Epithelial cell of proximal tubule (primary cell): ENCODE data around the gene RSAD2. TPM values are rescaled to one million over a fixed set of nuclear protein-coding genes. Genes with fewer than 3 reads are reported as not detected.

ENCODE experiments used
- DNase-seq: peaks from one replicate; pipeline ENCODE4 v3.0.0-alpha.2; 2011; ENCODE audit warnings: low read depth
- H3K4me3 ChIP-seq: 2 replicates; pipeline ENCODE4 v1.5.1; 2011; ENCODE audit warnings: low read depth, mild to moderate bottlenecking, low read length
- CTCF ChIP-seq: conservative IDR thresholded peaks from 2 replicates; pipeline ENCODE4 v1.5.1; 2012; ENCODE audit warnings: low read depth, mild to moderate bottlenecking, low read length
- total RNA-seq: library from RNA; depleted of rRNA; stranded (reverse); fragments of >200 nt; gene quantifications from 2 replicates; pipeline ENCODE4 v1.2.3, GENCODE V29; 2015

Gene RSAD2
- total RNA-seq, 1 donor from 2014 or later = under 0.01 TPM

DNA sequence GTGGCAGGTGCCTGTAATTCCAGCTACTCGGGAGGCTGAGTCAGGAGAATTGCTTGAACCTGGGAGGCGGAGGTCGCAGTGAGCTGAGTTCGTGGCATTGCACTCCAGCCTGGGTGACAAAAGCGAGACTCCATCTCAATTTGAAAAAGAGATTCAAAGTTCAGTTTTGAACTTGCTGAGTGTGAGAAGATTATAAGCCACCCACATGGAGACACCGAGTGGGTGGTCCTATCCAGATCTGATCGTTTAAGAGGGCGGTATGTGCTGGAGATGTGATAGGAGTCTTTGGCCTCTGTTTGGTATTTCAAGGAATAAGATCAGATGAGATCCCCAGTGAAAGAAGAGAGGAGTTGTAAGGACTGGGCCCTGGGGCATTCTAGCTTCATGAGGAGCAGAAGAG lies 65.3 kb downstream of the RSAD2 start:
- no peak overlapping the region for H3K4me3 ChIP-seq
- no peak for DNase-seq
- no peak for TF ChIP-seq CTCF

DNA sequence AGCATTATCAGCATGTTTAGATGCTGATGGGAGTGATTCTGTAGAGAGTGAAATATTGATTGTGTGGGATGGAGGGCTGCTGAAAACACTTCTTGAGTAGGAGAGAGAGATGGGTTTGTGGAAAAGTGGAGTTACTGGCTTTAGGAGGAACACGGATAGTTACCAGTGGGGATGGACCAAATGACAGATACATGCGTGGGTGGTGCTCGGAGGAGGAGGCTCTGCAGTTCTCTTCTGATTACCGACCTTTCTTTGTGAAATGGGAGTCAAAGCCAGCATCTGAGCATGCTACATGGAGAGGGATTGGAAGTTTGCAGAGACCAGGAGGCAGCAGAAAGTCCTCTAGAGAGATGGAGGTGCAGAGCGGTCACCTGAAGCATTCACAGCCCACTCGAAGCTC lies 65.9 kb downstream of the RSAD2 start:
- no peak for TF ChIP-seq CTCF
- no peak for DNase-seq
- no peak overlapping the region for H3K4me3 ChIP-seq

DNA sequence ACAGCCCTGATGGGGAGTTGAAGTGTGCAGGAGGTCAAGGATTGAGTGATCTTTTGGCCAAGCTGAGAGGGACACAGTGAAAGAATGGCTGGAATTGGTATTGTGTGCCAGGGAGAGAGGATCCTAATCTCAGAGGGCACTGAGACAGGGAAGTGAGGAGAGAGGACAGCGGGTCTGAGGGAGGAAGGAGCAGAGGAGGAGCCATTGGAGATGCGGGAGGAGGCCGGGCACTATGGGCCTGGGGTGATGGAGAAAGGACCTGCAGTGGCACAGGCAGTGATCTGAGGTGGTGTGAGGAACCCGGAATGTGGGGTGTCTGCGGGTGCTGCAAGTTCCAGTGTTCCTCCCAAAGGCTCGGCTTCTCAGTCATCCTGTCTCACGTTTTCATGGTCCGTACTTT lies 66.4 kb downstream of the RSAD2 start:
- no peak for DNase-seq
- no peak overlapping the region for H3K4me3 ChIP-seq
- TF ChIP-seq CTCF = no peak

GRCh38 chr2:6944555-6944954 lies 67.0 kb downstream of the RSAD2 start:
- H3K4me3 ChIP-seq = no peak overlapping the region
- no peak for TF ChIP-seq CTCF
- DNase-seq = no peak

- H3K4me3 ChIP-seq = no peak overlapping the region
- DNase-seq = no peak
- no peak for TF ChIP-seq CTCF
These were observed 67.7 kb downstream of the RSAD2 start for GRCh38 chr2:6945087-6945813.

DNA sequence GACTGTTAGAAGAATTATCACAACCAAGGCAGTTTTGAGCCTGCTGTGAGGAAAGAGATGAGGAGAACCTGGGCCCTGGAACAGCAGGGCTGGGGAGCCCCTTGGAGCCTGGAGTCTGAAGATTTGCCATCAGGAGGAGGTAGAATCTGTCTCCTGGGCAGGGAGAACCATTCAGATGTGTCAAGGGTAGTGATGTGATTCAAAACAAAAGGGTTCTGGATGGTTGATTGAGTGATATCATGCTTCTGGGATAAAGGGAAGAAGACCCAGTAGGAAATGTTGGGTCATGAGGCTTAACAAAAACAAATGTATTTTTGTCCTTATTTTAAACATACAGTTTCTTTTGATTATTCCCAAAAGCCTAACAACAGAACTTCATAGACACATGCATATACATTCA lies 68.2 kb downstream of the RSAD2 start:
- peak; percentile 76 for DNase-seq
- H3K4me3 ChIP-seq = no peak overlapping the region
- peak; percentile 9 for TF ChIP-seq CTCF

DNA sequence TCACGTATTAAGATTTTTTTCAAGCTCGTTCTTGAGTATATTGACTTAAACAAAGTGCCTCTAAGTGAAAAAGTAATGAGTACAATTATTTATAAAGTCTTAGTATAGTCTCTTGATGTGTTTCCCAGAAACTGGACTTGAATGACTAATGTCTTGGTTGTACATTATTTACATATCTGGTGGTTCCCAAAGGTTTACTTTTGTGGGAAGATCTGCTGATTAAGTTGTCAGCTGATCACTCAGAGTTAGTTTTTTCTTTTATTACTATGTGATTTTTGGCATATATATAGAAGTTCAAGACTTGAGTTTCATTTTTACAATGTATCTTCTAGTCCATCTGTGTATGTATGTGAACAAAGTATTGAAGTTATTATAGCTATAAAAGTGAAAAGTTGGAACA lies 69.1 kb downstream of the RSAD2 start:
- DNase-seq = peak; percentile 26
- no peak overlapping the region for H3K4me3 ChIP-seq
- TF ChIP-seq CTCF = no peak

Other genes with a start within 250 kb of the RSAD2 start
- 4.3 and 4.6 TPM in 2 replicates for gene CMPK2, start 11.9 kb upstream of the RSAD2 start, total RNA-seq
- gene RNF144A, start 39.6 kb downstream of the RSAD2 start, total RNA-seq = 14.1 and 17.4 TPM in 2 replicates